GM18858 (cell line): ENCODE measurements around the gene DNAJB4.
"Not testable (repeated sequence)": the region's sequence is repeated elsewhere in the genome, so short reads cannot be mapped to it uniquely, and the experiment has no call there.

Experiments
- ATAC-seq: cut with Tn5 transposase; IDR thresholded peaks from one replicate; pipeline ENCODE4 v1.9.1; 2021; ENCODE audit not compliant: unreplicated experiment

The DNAJB4 gene

GRCh38 chr1:77990629-77991204 is 14.0 kb upstream of the DNAJB4 start:
- no peak for ATAC-seq

- ATAC-seq, result no peak
These were observed 13.1 kb upstream of the DNAJB4 start for GRCh38 chr1:77991638-77992037.

DNA sequence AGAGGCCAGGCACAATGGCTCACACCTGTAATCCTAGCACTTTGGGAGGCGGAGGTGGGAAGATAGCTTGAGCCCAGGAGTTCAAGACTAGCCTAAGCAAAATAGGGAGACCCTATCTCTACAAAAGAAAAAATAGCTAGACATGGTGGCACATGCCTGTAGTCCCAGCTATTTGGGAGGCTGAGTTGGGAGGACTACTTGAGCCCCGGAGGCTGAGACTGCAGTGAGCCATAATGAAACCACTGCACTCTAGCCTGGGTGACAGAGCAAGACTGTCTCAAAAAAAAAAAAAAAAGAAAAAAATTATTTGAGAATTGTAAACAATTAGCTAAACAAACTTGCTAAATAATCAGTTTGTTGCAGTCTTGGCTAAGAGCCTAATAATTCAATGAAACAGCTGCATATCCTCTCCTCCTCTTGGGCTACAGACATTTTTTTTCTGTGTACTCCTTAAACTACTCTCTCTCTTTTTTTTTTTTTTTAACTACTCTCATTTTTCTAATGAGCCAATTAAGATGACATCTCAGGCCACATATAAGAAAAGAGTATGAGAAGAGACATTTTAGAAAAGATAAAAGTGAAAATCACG is 10.5 kb upstream of the DNAJB4 start:
- ATAC-seq, result no peak

DNA sequence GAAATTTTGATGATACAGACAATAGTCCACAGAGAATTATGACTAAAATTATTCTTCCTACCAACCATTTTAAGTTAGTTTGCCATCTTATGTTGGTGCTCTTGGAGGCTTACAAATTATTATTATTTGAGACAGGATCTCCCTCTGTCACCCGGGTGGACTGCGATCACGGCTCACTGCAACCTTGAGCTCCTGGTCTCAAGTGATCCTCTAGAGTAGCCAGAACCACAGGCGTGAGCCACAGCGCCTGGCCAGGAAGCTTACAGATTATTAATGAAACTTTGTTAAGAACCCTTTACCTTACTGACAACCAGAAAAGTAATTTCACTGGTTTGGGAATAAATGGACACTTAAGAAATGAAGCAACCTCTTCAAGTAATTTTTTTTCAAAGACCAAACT is 8.0 kb upstream of the DNAJB4 start:
- ATAC-seq, result no peak

GRCh38 chr1:78000536-78000935 is 4.2 kb upstream of the DNAJB4 start:
- not testable (repeated sequence) for ATAC-seq

GRCh38 chr1:78003070-78003746 is 1.5 kb upstream of the DNAJB4 start:
- ATAC-seq, result no peak

GRCh38 chr1:78003882-78004718 is 639 bp upstream of the DNAJB4 start:
- ATAC-seq, result peak; percentile 25

DNA sequence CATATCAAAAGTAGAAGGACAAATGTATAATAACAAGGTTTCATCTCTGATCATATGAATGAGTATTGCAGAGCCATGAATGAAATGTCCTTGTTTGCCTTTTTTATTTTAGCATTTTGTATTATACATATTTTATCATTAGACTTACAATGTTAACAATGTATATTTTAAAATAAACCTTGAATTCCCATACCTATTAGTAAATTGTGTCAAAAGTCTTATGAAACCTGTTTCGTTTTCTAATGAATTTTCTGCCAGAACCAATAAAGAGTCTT is 646 bp downstream of the DNAJB4 start:
- ATAC-seq, result no peak

- no peak for ATAC-seq
These were observed 1.0 kb downstream of the DNAJB4 start for GRCh38 chr1:78005755-78006154.

DNA sequence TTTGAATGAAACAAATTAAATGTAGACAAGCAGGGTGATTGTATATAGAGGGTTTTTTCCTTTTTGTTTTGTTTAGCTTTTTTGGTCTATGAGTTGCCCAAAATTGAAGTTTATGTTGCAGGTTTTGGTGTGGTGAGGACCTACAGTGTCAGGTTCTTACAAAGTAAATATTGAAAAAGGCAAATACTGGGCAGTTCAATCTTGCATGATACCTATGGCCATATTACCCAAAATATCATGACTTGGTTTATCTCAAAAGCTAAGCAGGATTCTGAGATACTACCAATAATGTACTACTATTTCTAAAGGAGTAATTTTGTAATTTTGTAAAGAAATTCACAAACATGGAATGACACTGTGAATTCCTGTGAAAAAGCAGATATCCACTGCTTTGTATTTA is 1.8 kb downstream of the DNAJB4 start:
- no peak for ATAC-seq

GRCh38 chr1:78007677-78008341 is 3.1 kb downstream of the DNAJB4 start:
- ATAC-seq, result no peak

- no peak for ATAC-seq
These were observed 4.5 kb downstream of the DNAJB4 start for GRCh38 chr1:78009276-78009675.

- ATAC-seq, result no peak
These were observed 5.1 kb downstream of the DNAJB4 start for GRCh38 chr1:78009836-78010235.

GRCh38 chr1:78011050-78011449 is 6.3 kb downstream of the DNAJB4 start:
- ATAC-seq, result no peak

DNA sequence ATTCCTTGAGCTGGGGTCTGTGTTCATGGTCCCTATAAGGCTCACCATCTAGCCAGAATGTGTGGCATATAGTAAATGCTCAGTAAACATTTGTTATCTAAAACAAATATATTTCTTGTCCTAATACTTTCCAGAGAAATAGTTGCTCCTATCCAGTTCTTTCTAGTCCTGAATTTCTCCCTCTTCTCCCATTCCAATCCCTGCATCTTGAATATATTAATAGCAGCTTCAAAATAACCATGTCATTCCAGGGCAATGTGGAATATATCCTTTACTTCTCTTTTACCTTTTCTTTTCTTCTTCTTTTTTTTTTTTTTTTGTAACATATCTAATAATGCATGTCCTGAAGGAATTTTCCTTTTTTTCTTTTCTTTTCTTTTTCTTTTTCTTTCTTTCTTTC is 10.4 kb downstream of the DNAJB4 start:
- no peak for ATAC-seq

- no peak for ATAC-seq
These were observed 14.3 kb downstream of the DNAJB4 start for GRCh38 chr1:78019024-78019423.

DNA sequence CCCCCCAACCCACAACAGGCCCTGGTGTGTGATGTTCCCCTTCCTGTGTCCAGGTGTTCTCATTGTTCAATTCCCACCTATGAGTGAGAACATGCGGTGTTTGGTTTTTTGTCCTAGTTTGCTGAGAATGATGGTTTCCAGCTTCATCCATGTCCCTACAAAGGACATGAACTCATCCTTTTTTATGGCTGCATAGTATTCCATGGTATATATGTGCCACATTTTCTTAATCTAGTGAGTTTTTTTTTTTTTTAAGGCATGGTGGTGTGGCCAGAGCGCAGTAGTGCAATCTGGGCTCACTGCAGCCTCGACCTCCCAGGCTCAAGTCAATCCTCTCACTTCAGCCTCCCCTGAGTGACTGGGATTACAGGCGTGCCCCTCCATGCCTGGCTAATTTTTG is 16.4 kb downstream of the DNAJB4 start:
- not testable (repeated sequence) for ATAC-seq

- no peak for ATAC-seq
These were observed 25.1 kb downstream of the DNAJB4 start for GRCh38 chr1:78029793-78030192.

DNA sequence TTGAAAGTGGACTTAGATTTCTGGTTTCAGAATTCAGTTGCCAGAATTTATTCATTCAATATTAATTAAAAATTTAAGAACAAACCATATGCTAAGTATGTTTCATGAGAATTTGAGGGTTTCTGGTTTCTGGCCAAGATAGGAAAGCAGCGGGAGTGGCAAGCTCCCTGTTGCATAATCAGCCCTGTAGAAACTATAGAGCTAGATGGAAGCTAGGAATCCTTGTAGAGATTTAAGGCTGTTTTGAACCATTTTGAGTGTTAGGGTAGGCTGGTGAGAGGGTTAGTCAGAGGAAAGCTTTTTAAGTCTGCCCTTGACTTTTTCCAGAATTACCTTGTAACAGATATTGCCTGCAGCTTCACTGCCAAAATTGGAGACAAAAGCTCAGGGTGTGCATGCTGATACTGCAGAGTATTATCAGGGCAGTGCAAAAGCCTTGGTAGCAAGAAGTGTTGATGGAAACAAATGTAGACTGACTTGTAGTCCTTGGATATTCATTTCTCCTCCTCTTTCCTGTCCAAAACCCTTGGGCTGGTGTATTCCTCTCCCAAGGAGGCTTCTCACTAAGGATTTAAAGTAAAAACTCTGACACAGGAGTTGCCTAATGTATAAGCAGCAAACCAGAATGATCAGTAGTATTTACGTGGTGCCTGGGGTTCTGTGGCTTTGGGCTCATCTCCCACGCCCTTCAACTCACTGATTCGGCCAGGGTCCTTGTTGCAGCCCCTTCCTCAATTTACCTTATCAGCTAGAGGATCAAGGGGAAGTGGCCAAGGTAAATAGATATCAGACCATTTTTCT is 28.5 kb downstream of the DNAJB4 start:
- no peak for ATAC-seq

DNA sequence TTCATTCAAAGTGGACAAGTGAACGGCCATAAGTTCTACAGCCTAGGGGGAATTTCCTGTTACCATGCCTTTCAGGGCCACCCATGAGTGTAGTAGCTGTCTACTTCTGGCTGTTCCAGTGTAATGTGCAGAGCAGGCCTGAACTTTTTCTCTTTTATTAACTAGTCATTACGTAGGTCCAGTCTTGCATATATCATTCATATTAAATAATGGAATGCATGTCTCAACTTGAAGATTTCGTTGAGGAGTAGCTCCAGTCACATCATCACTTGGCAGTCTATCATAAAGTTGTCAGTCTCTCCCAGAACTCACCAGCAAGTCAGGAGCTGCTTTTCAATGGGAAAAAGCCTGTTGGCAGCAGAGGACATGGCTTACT is 29.0 kb downstream of the DNAJB4 start:
- ATAC-seq, result no peak

DNA sequence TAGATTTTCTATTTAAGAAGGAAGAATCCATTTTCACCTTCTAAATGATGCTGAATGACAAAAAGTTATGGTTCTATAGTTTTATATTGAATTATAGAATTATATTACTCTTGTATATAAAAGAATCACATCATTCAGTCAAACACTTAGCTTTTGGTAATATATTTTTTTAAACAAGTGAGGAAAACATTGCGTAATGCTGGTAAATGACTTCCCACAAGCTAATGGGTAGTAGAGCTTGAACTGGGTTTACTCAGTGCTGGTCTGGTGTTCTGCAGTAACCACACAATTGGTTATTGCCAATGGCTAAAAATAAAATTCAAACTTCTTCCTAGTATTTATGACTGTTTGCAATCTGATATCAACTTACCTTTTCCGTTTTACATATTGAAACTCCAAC is 30.4 kb downstream of the DNAJB4 start:
- ATAC-seq, result no peak
